SK-N-SH (cell line): ENCODE data around the gene HAGH. TPM values are rescaled to one million over a fixed set of nuclear protein-coding genes. Genes with fewer than 3 reads are reported as not detected.

ENCODE experiments used
- CTCF ChIA-PET: fragments of 300-600, 350-600 bp; formaldehyde crosslinking; extraction: SDS; loops from one replicate; lab custom pipeline; 2021; lab: Yijun Ruan, JAX
- POLR2A ChIA-PET: fragments of 350-600 bp; sonication (Branson Sonifier 250); formaldehyde crosslinking; extraction: SDS; loops from one replicate; lab custom pipeline; 2020; ENCODE audit warnings: antibody characterized with exemption, inconsistent platforms; lab: Yijun Ruan, JAX
- DNase-seq: peaks from one replicate; pipeline ENCODE4 v3.0.0; 2012
- H2AFZ ChIP-seq: fragments of 200-600 bp; sonication (generic); 2 replicates; pipeline ENCODE4 v1.8.1; 2016; ENCODE audit warnings: antibody characterized with exemption, mild to moderate bottlenecking, low read depth
- H3F3A ChIP-seq: fragments of 200-600 bp; sonication (generic); replicated peaks from 2 replicates; pipeline ENCODE3; 2016; ENCODE audit warnings: antibody characterized with exemption, mild to moderate bottlenecking; ENCODE audit not compliant: insufficient read depth
- H3K27ac ChIP-seq, 2 experiments: fragments of 200-500 bp in 1 of 2; fragments of 200-600 bp in 1 of 2; sonication (Bioruptor generic) in 1 of 2; sonication (generic), shearing (Covaris generic) in 1 of 2; 2 replicates each; pipeline versions ENCODE4 v1.5.1 to v1.6.1; 2014 to 2016; ENCODE audit warnings: low read depth in 2 of 2, inconsistent platforms in 1 of 2, low read length in 1 of 2, mild to moderate bottlenecking in 1 of 2, mixed read lengths in 1 of 2
- H3K27me3 ChIP-seq: fragments of 200-600 bp; sonication (generic), shearing (Covaris generic); 2 replicates; pipeline ENCODE4 v1.6.1; 2016; ENCODE audit warnings: mixed run types; ENCODE audit not compliant: insufficient read depth
- H3K36me3 ChIP-seq, 2 experiments: fragments of 200-500 bp in 1 of 2; fragments of 200-600 bp in 1 of 2; sonication (Bioruptor generic) in 1 of 2; sonication (generic) in 1 of 2; replicated peaks in 1 of 2; 2 replicates each; pipeline versions ENCODE3 to v1.5.1; 2014 to 2016; ENCODE audit warnings: low read length in 1 of 2, mild to moderate bottlenecking in 1 of 2; ENCODE audit not compliant: insufficient read depth in 2 of 2, control insufficient read depth in 1 of 2
- H3K4me1 ChIP-seq, 2 experiments: fragments of 200-500 bp in 1 of 2; fragments of 200-600 bp in 1 of 2; sonication (Bioruptor generic) in 1 of 2; sonication (generic), shearing (Covaris generic) in 1 of 2; 2 replicates each; pipeline versions ENCODE4 v1.5.1 to v1.6.1; 2014 to 2016; ENCODE audit warnings: low read depth in 1 of 2, low read length in 1 of 2, mixed run types in 1 of 2; ENCODE audit not compliant: insufficient read depth in 2 of 2, control insufficient read depth in 1 of 2
- H3K4me2 ChIP-seq: fragments of 200-600 bp; sonication (generic), shearing (Covaris generic); 2 replicates; pipeline ENCODE4 v1.6.1; 2017; ENCODE audit warnings: mixed run types
- H3K4me3 ChIP-seq, 2 experiments: fragments of 200-500 bp in 1 of 2; fragments of 200-600 bp in 1 of 2; sonication (Bioruptor generic) in 1 of 2; sonication (generic), shearing (Covaris generic) in 1 of 2; 2 replicates each; pipeline versions ENCODE4 v1.5.1 to v1.8.1; 2014 to 2016; ENCODE audit warnings: low read depth in 2 of 2, inconsistent platforms in 1 of 2, low read length in 1 of 2, mild to moderate bottlenecking in 1 of 2, mixed read lengths in 1 of 2, moderate library complexity in 1 of 2
- H3K79me2 ChIP-seq: fragments of 200-600 bp; sonication (generic); 2 replicates; pipeline ENCODE4 v1.8.1; 2017; ENCODE audit warnings: mild to moderate bottlenecking; ENCODE audit not compliant: insufficient read depth
- H3K9ac ChIP-seq: fragments of 200-600 bp; sonication (generic); 2 replicates; pipeline ENCODE4 v1.6.1; 2017; ENCODE audit warnings: mixed run types
- H3K9me2 ChIP-seq: fragments of 200-600 bp; sonication (generic); 2 replicates; pipeline ENCODE4 v1.6.1; 2017; ENCODE audit warnings: mixed run types
- H3K9me3 ChIP-seq: fragments of 200-600 bp; sonication (generic); 2 replicates; pipeline ENCODE4 v1.6.1; 2017; ENCODE audit warnings: mixed run types, mild to moderate bottlenecking, moderate library complexity
- H4K20me1 ChIP-seq: fragments of 200-600 bp; sonication (generic); 2 replicates; pipeline ENCODE4 v1.6.1; 2017; ENCODE audit warnings: mild to moderate bottlenecking, mixed run types; ENCODE audit not compliant: insufficient read depth
- CHD2 ChIP-seq: fragments of 150-350 bp; IDR thresholded peaks from 2 replicates; pipeline ENCODE4 v1.6.1; 2018; ENCODE audit warnings: low read length; ENCODE audit not compliant: partially characterized antibody
- ELF1 ChIP-seq: IDR thresholded peaks from 2 replicates; pipeline ENCODE4 v1.4.0; 2012
- EP300 ChIP-seq, 2 experiments: IDR thresholded peaks; 2 replicates each; pipeline versions ENCODE4 v1.4.0 to v1.6.1; 2012; ENCODE audit warnings: borderline replicate concordance in 1 of 2, low read depth in 1 of 2, low read length in 1 of 2
- EZH2phosphoT487 ChIP-seq: fragments of 200-600 bp; sonication (generic); IDR thresholded peaks from 2 replicates; pipeline ENCODE4 v1.6.1; 2017; ENCODE audit warnings: low read depth, mixed run types, mild to moderate bottlenecking, antibody characterized with exemption, moderate library complexity, borderline replicate concordance
- FOXM1 ChIP-seq: IDR thresholded peaks from 2 replicates; pipeline ENCODE4 v1.4.0; 2012; ENCODE audit warnings: low read depth, mild to moderate bottlenecking
- MAX ChIP-seq: IDR thresholded peaks from 2 replicates; pipeline ENCODE4 v1.4.0; 2012; ENCODE audit warnings: low read depth
- NRF1 ChIP-seq: IDR thresholded peaks from 2 replicates; pipeline ENCODE4 v1.6.1; 2012; ENCODE audit warnings: low read depth, mild to moderate bottlenecking, low read length
- POLR2AphosphoS5 ChIP-seq: IDR thresholded peaks from 2 replicates; pipeline ENCODE4 v1.6.1; 2012; ENCODE audit warnings: low read depth, low read length
- RAD21 ChIP-seq: IDR thresholded peaks from 2 replicates; pipeline ENCODE4 v1.6.1; 2012; ENCODE audit warnings: mild to moderate bottlenecking, low read length
- REST ChIP-seq: IDR thresholded peaks from 2 replicates; pipeline ENCODE4 v1.6.1; 2012; ENCODE audit warnings: mild to moderate bottlenecking, low read depth, low read length, moderate library complexity
- RFX5 ChIP-seq: IDR thresholded peaks from 2 replicates; pipeline ENCODE4 v1.6.1; 2012; ENCODE audit warnings: mild to moderate bottlenecking, improper control_type of control experiment, low read length
- SIN3A ChIP-seq: IDR thresholded peaks from 2 replicates; pipeline ENCODE4 v1.6.1; 2012; ENCODE audit warnings: low read depth, mild to moderate bottlenecking, low read length, moderate library complexity, borderline replicate concordance
- TAF1 ChIP-seq: IDR thresholded peaks from 2 replicates; pipeline ENCODE4 v1.6.1; 2012; ENCODE audit warnings: low read depth, mild to moderate bottlenecking, low read length, moderate library complexity, borderline replicate concordance
- TCF12 ChIP-seq: IDR thresholded peaks from 2 replicates; pipeline ENCODE4 v1.4.0; 2012
- USF2 ChIP-seq: fragments of 150-350 bp; IDR thresholded peaks from 2 replicates; pipeline ENCODE4 v1.6.1; 2017; ENCODE audit warnings: antibody characterized with exemption, low read length, low read depth, borderline replicate concordance
- YY1 ChIP-seq: IDR thresholded peaks from 2 replicates; pipeline ENCODE4 v1.4.0; 2012; ENCODE audit warnings: low read depth, mild to moderate bottlenecking
- whole genome bisulfite sequencing: methylation state at CpG from one replicate; pipeline ENCODE4 v1.1.6; 2017; ENCODE audit warnings: low lambda C conversion rate; 5-methylcytosine and 5-hydroxymethylcytosine counted together
- polyA plus RNA-seq, 3 experiments: library from polyadenylated mRNA; depleted of rRNA; stranded (reverse); fragments of >200 nt; gene quantifications; 2 replicates each; pipeline ENCODE4 v1.2.3, GENCODE V29; 2012
- TF ChIP-seq, protein P1 (sequence below): IDR thresholded peaks from 2 replicates; pipeline ENCODE4; 2012
- TF ChIP-seq, protein P2 (sequence below): IDR thresholded peaks from 2 replicates; pipeline ENCODE4 v1.4.0; 2012; ENCODE audit warnings: low read depth, borderline replicate concordance

Gene HAGH
- polyA plus RNA-seq, 1 of the 3 experiments (the other 2 are of a cell fraction), result 138 TPM

DNA sequence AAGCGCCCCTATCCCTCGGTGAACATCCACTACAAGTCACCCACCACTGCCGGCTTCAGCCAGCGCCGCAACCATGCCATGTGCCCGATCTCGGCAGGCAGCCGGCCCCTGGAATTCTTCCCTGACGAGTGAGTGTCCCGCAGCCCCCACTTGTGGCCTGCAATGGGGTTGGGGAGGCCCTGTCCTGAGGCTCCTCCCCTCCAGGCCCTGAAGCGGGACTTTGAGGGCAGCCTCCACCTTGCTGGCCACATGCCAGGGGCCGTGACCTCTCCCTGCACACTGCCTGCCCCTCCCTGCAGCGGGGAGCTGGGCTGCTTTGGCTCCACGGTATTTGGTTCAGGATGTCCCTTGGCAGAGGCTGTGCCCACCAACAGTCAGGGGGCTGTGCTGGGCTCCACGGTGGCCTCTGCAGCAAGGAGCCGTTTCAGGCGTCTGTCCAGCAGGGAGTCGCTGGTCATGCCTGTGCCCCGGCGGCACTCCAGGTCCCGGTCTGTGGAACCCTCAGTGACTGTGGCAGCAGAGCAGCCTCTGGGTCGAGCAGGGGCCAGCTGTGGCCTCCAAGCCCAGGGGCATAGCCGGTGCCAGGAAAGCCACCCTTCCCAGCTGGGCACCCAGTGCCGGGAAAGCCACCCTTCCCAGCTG, 63.6 kb downstream of the HAGH start:
- no peaks in the 10 kb centered on the region for H3K9me2 ChIP-seq
- no peak for DNase-seq
- H2AFZ ChIP-seq, result no peak overlapping the region
- peaks cover 0 to 71% of the 10 kb centered on the region in 2 experiments for H3K36me3 ChIP-seq
- ChIA-PET CTCF (interaction anchor here (0.9 to 1.9 kb wide), 3 partner anchors 10 to 57 kb away, joined by 4 to 7 read pairs (median 5); partner anchors contain the start of genes EME2, MAPK8IP3 and MRPS34), POLR2A (no interaction called here)
- no peak for TF ChIP-seq NRF1
- no peak for TF ChIP-seq YY1
- TF ChIP-seq FOXM1, result no peak
- no peak for TF ChIP-seq CHD2
- no peak for TF ChIP-seq USF2
- no peak for TF ChIP-seq RAD21
- TF ChIP-seq POLR2AphosphoS5, result no peak
- TF ChIP-seq SIN3A, result no peak
- TF ChIP-seq REST, result no peak
- TF ChIP-seq, protein P1, sequence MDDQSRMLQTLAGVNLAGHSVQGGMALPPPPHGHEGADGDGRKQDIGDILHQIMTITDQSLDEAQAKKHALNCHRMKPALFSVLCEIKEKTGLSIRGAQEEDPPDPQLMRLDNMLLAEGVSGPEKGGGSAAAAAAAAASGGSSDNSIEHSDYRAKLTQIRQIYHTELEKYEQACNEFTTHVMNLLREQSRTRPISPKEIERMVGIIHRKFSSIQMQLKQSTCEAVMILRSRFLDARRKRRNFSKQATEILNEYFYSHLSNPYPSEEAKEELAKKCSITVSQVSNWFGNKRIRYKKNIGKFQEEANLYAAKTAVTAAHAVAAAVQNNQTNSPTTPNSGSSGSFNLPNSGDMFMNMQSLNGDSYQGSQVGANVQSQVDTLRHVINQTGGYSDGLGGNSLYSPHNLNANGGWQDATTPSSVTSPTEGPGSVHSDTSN, result no peak
- TF ChIP-seq, protein P2, sequence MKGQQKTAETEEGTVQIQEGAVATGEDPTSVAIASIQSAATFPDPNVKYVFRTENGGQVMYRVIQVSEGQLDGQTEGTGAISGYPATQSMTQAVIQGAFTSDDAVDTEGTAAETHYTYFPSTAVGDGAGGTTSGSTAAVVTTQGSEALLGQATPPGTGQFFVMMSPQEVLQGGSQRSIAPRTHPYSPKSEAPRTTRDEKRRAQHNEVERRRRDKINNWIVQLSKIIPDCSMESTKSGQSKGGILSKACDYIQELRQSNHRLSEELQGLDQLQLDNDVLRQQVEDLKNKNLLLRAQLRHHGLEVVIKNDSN, result no peak
- TF ChIP-seq EZH2phosphoT487, result no peak
- TF ChIP-seq ELF1, result no peak
- no peak for TF ChIP-seq TCF12
- no peak for TF ChIP-seq RFX5
- TF ChIP-seq EP300 (IDR thresholded peaks at IDR 0.05; ENCODE audit: borderline replicate concordance in 1 of 2, low read depth in 1 of 2, low read length in 1 of 2), result no peak
- TF ChIP-seq TAF1, result no peak
- no peak for TF ChIP-seq MAX
- H3K27me3 ChIP-seq, result no peaks in the 10 kb centered on the region
- no peaks in the 10 kb centered on the region for H3K4me1 ChIP-seq
- H3K4me2 ChIP-seq, result no peak overlapping the region
- H4K20me1 ChIP-seq, result no peaks in the 10 kb centered on the region
- no peak overlapping the region for H3K9ac ChIP-seq
- no peak overlapping the region for H3K27ac ChIP-seq
- H3K4me3 ChIP-seq, result no peak overlapping the region
- no peaks in the 10 kb centered on the region for H3K79me2 ChIP-seq
- WGBS, result 98% methylated on average over 13 of the region's 24 CpGs
- no peaks in the 10 kb centered on the region for H3F3A ChIP-seq
- no peaks in the 10 kb centered on the region for H3K9me3 ChIP-seq
